GM10847 (cell line): ENCODE results near the gene AMBRA1.

ENCODE experiments used
- POLR2A ChIP-seq: IDR thresholded peaks from 2 replicates; pipeline ENCODE4 v1.6.1; 2011; ENCODE audit not compliant: insufficient read length; ENCODE audit errors: extremely low read depth

Gene AMBRA1

GRCh38 chr11:46463701-46464421 is 130.0 kb downstream of the AMBRA1 start:
- no peak for TF ChIP-seq POLR2A

GRCh38 chr11:46461461-46461927 is 132.3 kb downstream of the AMBRA1 start:
- TF ChIP-seq POLR2A = no peak

- no peak for TF ChIP-seq POLR2A
Observed at GRCh38 chr11:46458491-46458890, 135.3 kb downstream of the AMBRA1 start.

- TF ChIP-seq POLR2A = no peak
Observed at GRCh38 chr11:46457659-46458424, 136.0 kb downstream of the AMBRA1 start.

GRCh38 chr11:46457021-46457420 is 136.8 kb downstream of the AMBRA1 start:
- TF ChIP-seq POLR2A = no peak

- TF ChIP-seq POLR2A = no peak
Observed at GRCh38 chr11:46456269-46457001, 137.4 kb downstream of the AMBRA1 start.

GRCh38 chr11:46455834-46456233 is 138.0 kb downstream of the AMBRA1 start:
- no peak for TF ChIP-seq POLR2A

GRCh38 chr11:46452918-46453517 is 140.8 kb downstream of the AMBRA1 start:
- no peak for TF ChIP-seq POLR2A

GRCh38 chr11:46451759-46452158 is 142.1 kb downstream of the AMBRA1 start:
- no peak for TF ChIP-seq POLR2A

- TF ChIP-seq POLR2A = no peak
Observed at GRCh38 chr11:46450846-46451477, 142.9 kb downstream of the AMBRA1 start.

- no peak for TF ChIP-seq POLR2A
Observed at GRCh38 chr11:46447544-46447943, 146.3 kb downstream of the AMBRA1 start.

- TF ChIP-seq POLR2A = no peak
Observed at GRCh38 chr11:46445920-46446771, 147.7 kb downstream of the AMBRA1 start.

GRCh38 chr11:46445192-46445919 is 148.5 kb downstream of the AMBRA1 start:
- TF ChIP-seq POLR2A = no peak
